Brain microvascular endothelial cell (primary cell): Measurements from ENCODE around the gene CCDC90B.

Source experiments
- DNase-seq: peaks from one replicate; pipeline ENCODE4 v3.0.0-alpha.2; 2020
- H3K27ac ChIP-seq: fragments of 250-450 bp; sonication (Bioruptor Pico); 2 replicates; pipeline ENCODE4 v1.5.1; 2020; ENCODE audit warnings: mild to moderate bottlenecking, moderate library complexity
- H3K27me3 ChIP-seq: fragments of 250-450 bp; sonication (Bioruptor Pico); replicated peaks from 2 replicates; pipeline ENCODE4 v1.5.1; 2020; ENCODE audit warnings: mild to moderate bottlenecking
- H3K36me3 ChIP-seq: fragments of 250-450 bp; sonication (Bioruptor Pico); replicated peaks from 2 replicates; pipeline ENCODE4 v1.5.1; 2020; ENCODE audit warnings: mild to moderate bottlenecking
- H3K4me3 ChIP-seq: 2 replicates; pipeline ENCODE4 v1.5.1; 2011; ENCODE audit warnings: low read depth, mild to moderate bottlenecking, control low read depth, low read length, moderate library complexity
- CTCF ChIP-seq: IDR thresholded peaks from 2 replicates; pipeline ENCODE4 v1.5.1; 2011; ENCODE audit warnings: low read depth, mild to moderate bottlenecking, moderate library complexity, low read length, control low read depth, inconsistent platforms; ENCODE audit errors: missing control alignments
- in situ Hi-C: cut with HindIII; loops from 2 replicates; pipeline ENCODE4 v1.10.0; 2017; ENCODE audit warnings: low sequenced_read_pairs, low pct_ligation_motif_present

CCDC90B gene

GRCh38 chr11:83285771-83286528 lies at the start of gene CCDC90B:
Gene CCDC90B (minus strand): TSS chr11:83286367. CDS start chr11:83285972, 395 bp downstream.
- Histone ChIP-seq H3K27ac (peak within 1 kb of the TSS; percentile 94), H3K36me3 (no peaks in the 10 kb centered on the region), H3K4me3 (peak within 1 kb of the TSS; percentile 93), H3K27me3 (no peaks in the 10 kb centered on the region)
- DNase-seq = peak; percentile 97
- TF ChIP-seq CTCF = peak; percentile 28
- in situ Hi-C loops = loop anchor here (25.0 kb wide), 1 partner anchor 526 kb away; no protein-coding TSS in a partner anchor

- H3K4me3 ChIP-seq = no peak overlapping the region
- no peaks in the 10 kb centered on the region for H3K36me3 ChIP-seq
- in situ Hi-C loops = no loop called here
- H3K27me3 ChIP-seq = no peaks in the 10 kb centered on the region
- no peak for DNase-seq
- H3K27ac ChIP-seq = no peak overlapping the region
- TF ChIP-seq CTCF = no peak
These were observed 49.4 kb upstream of the CCDC90B start for GRCh38 chr11:83335446-83336070.

- TF ChIP-seq CTCF = no peak
- in situ Hi-C loops = no loop called here
These were observed 44.1 kb upstream of the CCDC90B start for GRCh38 chr11:83330303-83330702.

GRCh38 chr11:83326326-83326725 lies 40.2 kb upstream of the CCDC90B start:
- in situ Hi-C loops = no loop called here
- Histone ChIP-seq H3K27me3 (no peaks in the 10 kb centered on the region), H3K27ac (no peak overlapping the region), H3K4me3 (no peak overlapping the region), H3K36me3 (no peaks in the 10 kb centered on the region)
- no peak for TF ChIP-seq CTCF
- DNase-seq = no peak

More at GRCh38 chr11:83330303-83330702, 44.1 kb upstream of the CCDC90B start:
- H3K27ac ChIP-seq = no peak overlapping the region
- no peak for DNase-seq
- no peak overlapping the region for H3K4me3 ChIP-seq
- H3K27me3 ChIP-seq = no peaks in the 10 kb centered on the region
- H3K36me3 ChIP-seq = no peaks in the 10 kb centered on the region

GRCh38 chr11:83319346-83319745 lies 33.2 kb upstream of the CCDC90B start:
- H3K36me3 ChIP-seq = no peaks in the 10 kb centered on the region
- H3K27me3 ChIP-seq = no peaks in the 10 kb centered on the region
- no peak overlapping the region for H3K4me3 ChIP-seq
- no peak for DNase-seq
- TF ChIP-seq CTCF = no peak
- in situ Hi-C loops = no loop called here
- no peak overlapping the region for H3K27ac ChIP-seq

- no peak for TF ChIP-seq CTCF
- Histone ChIP-seq H3K36me3 (no peaks in the 10 kb centered on the region), H3K4me3 (no peak overlapping the region), H3K27ac (no peak overlapping the region), H3K27me3 (no peaks in the 10 kb centered on the region)
- in situ Hi-C loops = no loop called here
- no peak for DNase-seq
These were observed 32.8 kb upstream of the CCDC90B start for GRCh38 chr11:83318931-83319330.
